ENCODE data around the gene GRAMD1A.
"Not testable (repeated sequence)": the region's sequence is repeated elsewhere in the genome, so short reads cannot be mapped to it uniquely, and the experiment has no call there.

The GRAMD1A gene

GRCh38 chr19:35026418-35026817, 26.3 kb downstream of the GRAMD1A start:
- POLR2A ChIA-PET: no interaction called here

GRCh38 chr19:35027009-35027408, 26.9 kb downstream of the GRAMD1A start:
- POLR2A ChIA-PET: no interaction called here
- no peak for DNase-seq (ENCODE audit: extremely low spot score)
- TF ChIP-seq CTCF (IDR thresholded peaks at IDR 0.05; ENCODE audit: control extremely low read depth, extremely low read depth, low read depth, missing control alignments): no peak
- CTCF ChIA-PET: interaction anchor here (1.0 to 3.3 kb wide), 6 partner anchors 13 to 109 kb away, joined by 3 to 14 read pairs (median 4); no protein-coding TSS in a partner anchor

More at GRCh38 chr19:35026418-35026817, 26.3 kb downstream of the GRAMD1A start:
- no peak for TF ChIP-seq CTCF (IDR thresholded peaks at IDR 0.05; ENCODE audit: control extremely low read depth, extremely low read depth, low read depth, missing control alignments)
- no peak for DNase-seq (ENCODE audit: extremely low spot score)
- CTCF ChIA-PET: interaction anchor here (1.1 to 3.3 kb wide), 5 partner anchors 13 to 64 kb away, joined by 3 to 14 read pairs (median 4); no protein-coding TSS in a partner anchor

- DNase-seq (ENCODE audit: extremely low spot score): no peak
- ChIA-PET POLR2A (no interaction called here), CTCF (interaction anchor here (1.0 to 3.3 kb wide), 4 partner anchors 14 to 108 kb away, joined by 3 to 14 read pairs (median 6); no protein-coding TSS in a partner anchor)
- TF ChIP-seq CTCF (IDR thresholded peaks at IDR 0.05; ENCODE audit: control extremely low read depth, extremely low read depth, low read depth, missing control alignments): no peak
These were observed 27.9 kb downstream of the GRAMD1A start for GRCh38 chr19:35027851-35028599.

GRCh38 chr19:35028600-35028885, 28.4 kb downstream of the GRAMD1A start:
- POLR2A ChIA-PET: not testable (repeated sequence)
- CTCF ChIA-PET: interaction anchor here (1.7 kb wide), 1 partner anchor 16 kb away, joined by 7 read pairs; no protein-coding TSS in a partner anchor

GRCh38 chr19:35029275-35029736, 29.2 kb downstream of the GRAMD1A start:
- DNase-seq (ENCODE audit: extremely low spot score); POLR2A ChIA-PET: not testable (repeated sequence)
- CTCF ChIA-PET: interaction anchor here (1.7 kb wide), 1 partner anchor 15 kb away, joined by 7 read pairs; no protein-coding TSS in a partner anchor

More at GRCh38 chr19:35028600-35028885, 28.4 kb downstream of the GRAMD1A start:
- DNase-seq (ENCODE audit: extremely low spot score): not testable (repeated sequence)

- POLR2A ChIA-PET: no interaction called here
These were observed 29.7 kb downstream of the GRAMD1A start for GRCh38 chr19:35029737-35030256.

More at GRCh38 chr19:35029737-35030256, 29.7 kb downstream of the GRAMD1A start:
- no peak for DNase-seq (ENCODE audit: extremely low spot score)
- CTCF ChIA-PET: interaction anchor here (1.7 kb wide), 1 partner anchor 15 kb away, joined by 7 read pairs; no protein-coding TSS in a partner anchor
- no peak for TF ChIP-seq CTCF (IDR thresholded peaks at IDR 0.05; ENCODE audit: control extremely low read depth, extremely low read depth, low read depth, missing control alignments)
